GM23338 (cell line): ENCODE results near the gene KDM6A. TPM values are rescaled to one million over a fixed set of nuclear protein-coding genes. Genes with fewer than 3 reads are reported as not detected.

ENCODE experiments used
- ATAC-seq: fragments of 200-7000 bp; cut with Tn5 transposase; 3 replicates; pipeline ENCODE4 v1.9.1; 2020
- DNase-seq: peaks from one replicate; pipeline ENCODE4 v3.0.0-alpha.2; 2015; ENCODE audit warnings: low spot score
- H2AFZ ChIP-seq: fragments of 200-600 bp; sonication (generic); 2 replicates; pipeline ENCODE4 v1.8.0; 2016; ENCODE audit warnings: antibody characterized with exemption, mild to moderate bottlenecking, moderate library complexity
- H3F3A ChIP-seq: fragments of 200-600 bp; sonication (generic); replicated peaks from 2 replicates; pipeline ENCODE4 v1.8.0; 2017; ENCODE audit warnings: antibody characterized with exemption, mixed run types, low read depth
- H3K27ac ChIP-seq: fragments of 200-600 bp; sonication (generic); 2 replicates; pipeline ENCODE4 v1.6.1; 2016; ENCODE audit warnings: low read depth
- H3K27me3 ChIP-seq: fragments of 200-600 bp; sonication (generic); 2 replicates; pipeline ENCODE4 v1.8.0; 2016; ENCODE audit warnings: mild to moderate bottlenecking, mixed run types, moderate library complexity; ENCODE audit not compliant: insufficient read depth
- H3K36me3 ChIP-seq: fragments of 200-600 bp; sonication (generic); 2 replicates; pipeline ENCODE4 v1.8.0; 2016; ENCODE audit warnings: mild to moderate bottlenecking; ENCODE audit not compliant: insufficient read depth
- H3K4me1 ChIP-seq: fragments of 200-600 bp; sonication (generic); 2 replicates; pipeline ENCODE4 v1.8.0; 2016; ENCODE audit warnings: mild to moderate bottlenecking, moderate library complexity; ENCODE audit not compliant: insufficient read depth
- H3K4me2 ChIP-seq: fragments of 200-600 bp; sonication (generic); 2 replicates; pipeline ENCODE4 v1.7.1; 2017; ENCODE audit warnings: mixed run types
- H3K4me3 ChIP-seq: fragments of 200-600 bp; sonication (generic); 2 replicates; pipeline ENCODE4 v1.6.1; 2016; ENCODE audit warnings: mixed run types
- H3K79me2 ChIP-seq: fragments of 200-600 bp; sonication (generic); replicated peaks from 2 replicates; pipeline ENCODE4 v1.8.0; 2017; ENCODE audit warnings: mild to moderate bottlenecking; ENCODE audit not compliant: insufficient read depth
- H3K9me2 ChIP-seq: fragments of 200-600 bp; sonication (generic); 2 replicates; pipeline ENCODE4 v1.8.0; 2017; ENCODE audit not compliant: insufficient read depth
- H4K20me1 ChIP-seq: fragments of 200-600 bp; sonication (generic); replicated peaks from 2 replicates; pipeline ENCODE4 v1.8.0; 2017; ENCODE audit warnings: mild to moderate bottlenecking; ENCODE audit not compliant: insufficient read depth
- H3K27ac Mint-ChIP-seq: 2 replicates; pipeline ENCODE4 v1.8.0; 2020; ENCODE audit warnings: inconsistent platforms, mild to moderate bottlenecking, moderate library complexity, mixed read lengths
- H3K27me3 Mint-ChIP-seq: 3 replicates; pipeline ENCODE4 v1.8.0; 2022; ENCODE audit warnings: low read depth, mild to moderate bottlenecking, moderate library complexity, mixed read lengths, inconsistent platforms; ENCODE audit not compliant: insufficient read depth, poor library complexity
- H3K36me3 Mint-ChIP-seq: 3 replicates; pipeline ENCODE4 v1.8.0; 2021; ENCODE audit warnings: low read depth, mild to moderate bottlenecking, inconsistent platforms, moderate library complexity, mixed read lengths
- H3K4me1 Mint-ChIP-seq: 3 replicates; pipeline ENCODE4 v1.8.0; 2020; ENCODE audit warnings: mild to moderate bottlenecking, inconsistent platforms, mixed read lengths
- H3K4me3 Mint-ChIP-seq: 3 replicates; pipeline ENCODE4 v1.8.0; 2021; ENCODE audit warnings: moderate library complexity, mild to moderate bottlenecking, inconsistent platforms, mixed read lengths
- H3K9me3 Mint-ChIP-seq: 3 replicates; pipeline ENCODE4 v1.8.0; 2020; ENCODE audit warnings: moderate library complexity, mild to moderate bottlenecking, inconsistent platforms, mixed read lengths
- CREB1 ChIP-seq: fragments of 250-450 bp; sonication (Bioruptor Pico); IDR thresholded peaks from 2 replicates; pipeline ENCODE4 v1.5.0; 2020; ENCODE audit warnings: low read depth, mild to moderate bottlenecking, moderate library complexity
- EZH2 ChIP-seq: fragments of 200-600 bp; sonication (generic); IDR thresholded peaks from one replicate; pipeline ENCODE4 v1.8.0; 2017; ENCODE audit warnings: antibody characterized with exemption, mild to moderate bottlenecking, low read depth; ENCODE audit not compliant: unreplicated experiment
- EZH2phosphoT487 ChIP-seq: fragments of 200-600 bp; sonication (generic); IDR thresholded peaks from one replicate; pipeline ENCODE4 v1.8.1; 2018; ENCODE audit warnings: antibody characterized with exemption; ENCODE audit not compliant: unreplicated experiment
- JUNB ChIP-seq: IDR thresholded peaks from one replicate; pipeline ENCODE4 v1.6.1; 2016; ENCODE audit warnings: antibody characterized with exemption; ENCODE audit not compliant: unreplicated experiment
- NANOG ChIP-seq: IDR thresholded peaks from 2 replicates; pipeline ENCODE4 v1.6.1; 2016; ENCODE audit warnings: antibody characterized with exemption, borderline replicate concordance
- POLR2AphosphoS5 ChIP-seq: IDR thresholded peaks from 2 replicates; pipeline ENCODE4 v1.6.1; 2016; ENCODE audit warnings: antibody characterized with exemption, low read depth
- STAT1 ChIP-seq: IDR thresholded peaks from one replicate; pipeline ENCODE4 v1.6.1; 2016; ENCODE audit warnings: antibody characterized with exemption; ENCODE audit not compliant: unreplicated experiment
- ZNF114 ChIP-seq: fragments of 250-450 bp; sonication (Bioruptor Pico); IDR thresholded peaks from 2 replicates; pipeline ENCODE4 v1.5.0; 2020; ENCODE audit warnings: mild to moderate bottlenecking, moderate library complexity
- ZNF331 ChIP-seq: fragments of 250-450 bp; sonication (Bioruptor Pico); IDR thresholded peaks from 2 replicates; pipeline ENCODE4 v1.5.0; 2020; ENCODE audit warnings: low read depth, mild to moderate bottlenecking, moderate library complexity
- polyA plus RNA-seq: library from polyadenylated mRNA; unstranded; fragments of >200 nt; fragmentation: Nextera tagmentation; extraction: Ambion mirVana; gene quantifications from 2 replicates; pipeline ENCODE4 v1.2.1, GENCODE V29; 2016
- total RNA-seq: library from RNA; depleted of rRNA; stranded (reverse); fragments of >200 nt; shearing (Covaris generic); gene quantifications from 2 replicates; pipeline ENCODE4 v1.2.3, GENCODE V29; 2014
- TF ChIP-seq, protein P1 (sequence below): IDR thresholded peaks from 2 replicates; pipeline ENCODE4 v1.6.1; 2016; ENCODE audit warnings: antibody characterized with exemption
- TF ChIP-seq, protein P2 (sequence below): IDR thresholded peaks from one replicate; pipeline ENCODE4 v1.6.1; 2018; ENCODE audit warnings: antibody characterized with exemption; ENCODE audit not compliant: unreplicated experiment
- TF ChIP-seq, protein P3 (sequence below): fragments of 250-450 bp; sonication (Bioruptor Pico); IDR thresholded peaks from 2 replicates; pipeline ENCODE4 v1.5.0; 2020; ENCODE audit warnings: mild to moderate bottlenecking, moderate library complexity
- TF ChIP-seq, protein P4 (sequence below), 2 experiments: fragments of 200-600 bp in 1 of 2; sonication (generic) in 1 of 2; conservative IDR thresholded peaks; 2 replicates each; pipeline versions ENCODE4 v1.5.1 to v1.6.1; 2016 to 2017; ENCODE audit warnings: antibody characterized with exemption in 2 of 2, low read depth in 2 of 2, mild to moderate bottlenecking in 2 of 2, moderate library complexity in 1 of 2

KDM6A gene
- total and polyA plus RNA-seq, 2 experiments from 2014 or later, result 22.8 to 102 TPM

DNA sequence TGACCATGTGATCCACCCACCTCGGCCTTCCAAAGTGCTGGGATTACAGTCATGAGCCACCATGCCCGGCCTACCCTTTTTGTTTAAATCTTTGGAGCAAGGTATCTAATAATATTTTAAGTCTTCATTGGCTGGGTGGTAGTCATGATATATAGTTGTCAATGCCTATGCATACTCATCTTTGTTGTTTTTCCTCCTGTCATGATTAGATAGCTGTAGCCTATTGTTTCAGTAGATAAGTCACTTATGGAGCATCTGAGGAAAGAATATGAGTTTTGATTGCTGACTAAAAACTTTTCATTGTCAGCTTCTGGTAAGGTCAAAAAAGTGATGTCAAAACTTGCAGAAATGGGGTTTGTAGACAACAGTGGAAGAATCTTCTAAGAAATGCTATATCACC is 119.8 kb downstream of the KDM6A start:
- TF ChIP-seq, protein P1, sequence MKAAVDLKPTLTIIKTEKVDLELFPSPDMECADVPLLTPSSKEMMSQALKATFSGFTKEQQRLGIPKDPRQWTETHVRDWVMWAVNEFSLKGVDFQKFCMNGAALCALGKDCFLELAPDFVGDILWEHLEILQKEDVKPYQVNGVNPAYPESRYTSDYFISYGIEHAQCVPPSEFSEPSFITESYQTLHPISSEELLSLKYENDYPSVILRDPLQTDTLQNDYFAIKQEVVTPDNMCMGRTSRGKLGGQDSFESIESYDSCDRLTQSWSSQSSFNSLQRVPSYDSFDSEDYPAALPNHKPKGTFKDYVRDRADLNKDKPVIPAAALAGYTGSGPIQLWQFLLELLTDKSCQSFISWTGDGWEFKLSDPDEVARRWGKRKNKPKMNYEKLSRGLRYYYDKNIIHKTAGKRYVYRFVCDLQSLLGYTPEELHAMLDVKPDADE, result no peak
- TF ChIP-seq JUNB, result no peak
- TF ChIP-seq NANOG, result no peak
- TF ChIP-seq POLR2AphosphoS5, result no peak
- TF ChIP-seq, protein P2, sequence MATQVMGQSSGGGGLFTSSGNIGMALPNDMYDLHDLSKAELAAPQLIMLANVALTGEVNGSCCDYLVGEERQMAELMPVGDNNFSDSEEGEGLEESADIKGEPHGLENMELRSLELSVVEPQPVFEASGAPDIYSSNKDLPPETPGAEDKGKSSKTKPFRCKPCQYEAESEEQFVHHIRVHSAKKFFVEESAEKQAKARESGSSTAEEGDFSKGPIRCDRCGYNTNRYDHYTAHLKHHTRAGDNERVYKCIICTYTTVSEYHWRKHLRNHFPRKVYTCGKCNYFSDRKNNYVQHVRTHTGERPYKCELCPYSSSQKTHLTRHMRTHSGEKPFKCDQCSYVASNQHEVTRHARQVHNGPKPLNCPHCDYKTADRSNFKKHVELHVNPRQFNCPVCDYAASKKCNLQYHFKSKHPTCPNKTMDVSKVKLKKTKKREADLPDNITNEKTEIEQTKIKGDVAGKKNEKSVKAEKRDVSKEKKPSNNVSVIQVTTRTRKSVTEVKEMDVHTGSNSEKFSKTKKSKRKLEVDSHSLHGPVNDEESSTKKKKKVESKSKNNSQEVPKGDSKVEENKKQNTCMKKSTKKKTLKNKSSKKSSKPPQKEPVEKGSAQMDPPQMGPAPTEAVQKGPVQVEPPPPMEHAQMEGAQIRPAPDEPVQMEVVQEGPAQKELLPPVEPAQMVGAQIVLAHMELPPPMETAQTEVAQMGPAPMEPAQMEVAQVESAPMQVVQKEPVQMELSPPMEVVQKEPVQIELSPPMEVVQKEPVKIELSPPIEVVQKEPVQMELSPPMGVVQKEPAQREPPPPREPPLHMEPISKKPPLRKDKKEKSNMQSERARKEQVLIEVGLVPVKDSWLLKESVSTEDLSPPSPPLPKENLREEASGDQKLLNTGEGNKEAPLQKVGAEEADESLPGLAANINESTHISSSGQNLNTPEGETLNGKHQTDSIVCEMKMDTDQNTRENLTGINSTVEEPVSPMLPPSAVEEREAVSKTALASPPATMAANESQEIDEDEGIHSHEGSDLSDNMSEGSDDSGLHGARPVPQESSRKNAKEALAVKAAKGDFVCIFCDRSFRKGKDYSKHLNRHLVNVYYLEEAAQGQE, result no peak
- no peak for TF ChIP-seq CREB1 (CRISPR knock-in tag)
- TF ChIP-seq ZNF331 (CRISPR knock-in tag), result no peak
- no peak for TF ChIP-seq STAT1
- TF ChIP-seq, protein P3, sequence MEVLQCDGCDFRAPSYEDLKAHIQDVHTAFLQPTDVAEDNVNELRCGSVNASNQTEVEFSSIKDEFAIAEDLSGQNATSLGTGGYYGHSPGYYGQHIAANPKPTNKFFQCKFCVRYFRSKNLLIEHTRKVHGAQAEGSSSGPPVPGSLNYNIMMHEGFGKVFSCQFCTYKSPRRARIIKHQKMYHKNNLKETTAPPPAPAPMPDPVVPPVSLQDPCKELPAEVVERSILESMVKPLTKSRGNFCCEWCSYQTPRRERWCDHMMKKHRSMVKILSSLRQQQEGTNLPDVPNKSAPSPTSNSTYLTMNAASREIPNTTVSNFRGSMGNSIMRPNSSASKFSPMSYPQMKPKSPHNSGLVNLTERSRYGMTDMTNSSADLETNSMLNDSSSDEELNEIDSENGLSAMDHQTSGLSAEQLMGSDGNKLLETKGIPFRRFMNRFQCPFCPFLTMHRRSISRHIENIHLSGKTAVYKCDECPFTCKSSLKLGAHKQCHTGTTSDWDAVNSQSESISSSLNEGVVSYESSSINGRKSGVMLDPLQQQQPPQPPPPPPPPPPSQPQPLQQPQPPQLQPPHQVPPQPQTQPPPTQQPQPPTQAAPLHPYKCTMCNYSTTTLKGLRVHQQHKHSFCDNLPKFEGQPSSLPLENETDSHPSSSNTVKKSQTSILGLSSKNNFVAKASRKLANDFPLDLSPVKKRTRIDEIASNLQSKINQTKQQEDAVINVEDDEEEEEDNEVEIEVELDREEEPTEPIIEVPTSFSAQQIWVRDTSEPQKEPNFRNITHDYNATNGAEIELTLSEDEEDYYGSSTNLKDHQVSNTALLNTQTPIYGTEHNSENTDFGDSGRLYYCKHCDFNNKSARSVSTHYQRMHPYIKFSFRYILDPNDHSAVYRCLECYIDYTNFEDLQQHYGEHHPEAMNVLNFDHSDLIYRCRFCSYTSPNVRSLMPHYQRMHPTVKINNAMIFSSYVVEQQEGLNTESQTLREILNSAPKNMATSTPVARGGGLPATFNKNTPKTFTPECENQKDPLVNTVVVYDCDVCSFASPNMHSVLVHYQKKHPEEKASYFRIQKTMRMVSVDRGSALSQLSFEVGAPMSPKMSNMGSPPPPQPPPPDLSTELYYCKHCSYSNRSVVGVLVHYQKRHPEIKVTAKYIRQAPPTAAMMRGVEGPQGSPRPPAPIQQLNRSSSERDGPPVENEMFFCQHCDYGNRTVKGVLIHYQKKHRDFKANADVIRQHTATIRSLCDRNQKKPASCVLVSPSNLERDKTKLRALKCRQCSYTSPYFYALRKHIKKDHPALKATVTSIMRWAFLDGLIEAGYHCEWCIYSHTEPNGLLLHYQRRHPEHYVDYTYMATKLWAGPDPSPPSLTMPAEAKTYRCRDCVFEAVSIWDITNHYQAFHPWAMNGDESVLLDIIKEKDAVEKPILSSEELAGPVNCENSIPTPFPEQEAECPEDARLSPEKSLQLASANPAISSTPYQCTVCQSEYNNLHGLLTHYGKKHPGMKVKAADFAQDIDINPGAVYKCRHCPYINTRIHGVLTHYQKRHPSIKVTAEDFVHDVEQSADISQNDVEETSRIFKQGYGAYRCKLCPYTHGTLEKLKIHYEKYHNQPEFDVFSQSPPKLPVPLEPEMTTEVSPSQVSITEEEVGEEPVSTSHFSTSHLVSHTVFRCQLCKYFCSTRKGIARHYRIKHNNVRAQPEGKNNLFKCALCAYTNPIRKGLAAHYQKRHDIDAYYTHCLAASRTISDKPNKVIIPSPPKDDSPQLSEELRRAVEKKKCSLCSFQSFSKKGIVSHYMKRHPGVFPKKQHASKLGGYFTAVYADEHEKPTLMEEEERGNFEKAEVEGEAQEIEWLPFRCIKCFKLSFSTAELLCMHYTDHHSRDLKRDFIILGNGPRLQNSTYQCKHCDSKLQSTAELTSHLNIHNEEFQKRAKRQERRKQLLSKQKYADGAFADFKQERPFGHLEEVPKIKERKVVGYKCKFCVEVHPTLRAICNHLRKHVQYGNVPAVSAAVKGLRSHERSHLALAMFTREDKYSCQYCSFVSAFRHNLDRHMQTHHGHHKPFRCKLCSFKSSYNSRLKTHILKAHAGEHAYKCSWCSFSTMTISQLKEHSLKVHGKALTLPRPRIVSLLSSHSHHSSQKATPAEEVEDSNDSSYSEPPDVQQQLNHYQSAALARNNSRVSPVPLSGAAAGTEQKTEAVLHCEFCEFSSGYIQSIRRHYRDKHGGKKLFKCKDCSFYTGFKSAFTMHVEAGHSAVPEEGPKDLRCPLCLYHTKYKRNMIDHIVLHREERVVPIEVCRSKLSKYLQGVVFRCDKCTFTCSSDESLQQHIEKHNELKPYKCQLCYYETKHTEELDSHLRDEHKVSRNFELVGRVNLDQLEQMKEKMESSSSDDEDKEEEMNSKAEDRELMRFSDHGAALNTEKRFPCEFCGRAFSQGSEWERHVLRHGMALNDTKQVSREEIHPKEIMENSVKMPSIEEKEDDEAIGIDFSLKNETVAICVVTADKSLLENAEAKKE (CRISPR knock-in tag), result no peak
- no peak for TF ChIP-seq EZH2
- TF ChIP-seq, protein P4, sequence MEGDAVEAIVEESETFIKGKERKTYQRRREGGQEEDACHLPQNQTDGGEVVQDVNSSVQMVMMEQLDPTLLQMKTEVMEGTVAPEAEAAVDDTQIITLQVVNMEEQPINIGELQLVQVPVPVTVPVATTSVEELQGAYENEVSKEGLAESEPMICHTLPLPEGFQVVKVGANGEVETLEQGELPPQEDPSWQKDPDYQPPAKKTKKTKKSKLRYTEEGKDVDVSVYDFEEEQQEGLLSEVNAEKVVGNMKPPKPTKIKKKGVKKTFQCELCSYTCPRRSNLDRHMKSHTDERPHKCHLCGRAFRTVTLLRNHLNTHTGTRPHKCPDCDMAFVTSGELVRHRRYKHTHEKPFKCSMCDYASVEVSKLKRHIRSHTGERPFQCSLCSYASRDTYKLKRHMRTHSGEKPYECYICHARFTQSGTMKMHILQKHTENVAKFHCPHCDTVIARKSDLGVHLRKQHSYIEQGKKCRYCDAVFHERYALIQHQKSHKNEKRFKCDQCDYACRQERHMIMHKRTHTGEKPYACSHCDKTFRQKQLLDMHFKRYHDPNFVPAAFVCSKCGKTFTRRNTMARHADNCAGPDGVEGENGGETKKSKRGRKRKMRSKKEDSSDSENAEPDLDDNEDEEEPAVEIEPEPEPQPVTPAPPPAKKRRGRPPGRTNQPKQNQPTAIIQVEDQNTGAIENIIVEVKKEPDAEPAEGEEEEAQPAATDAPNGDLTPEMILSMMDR (conservative IDR thresholded peaks at IDR 0.05; ENCODE audit: low read depth in 2 of 2), result no peak
- no peak for TF ChIP-seq ZNF114
- TF ChIP-seq EZH2phosphoT487, result no peak
- Mint-ChIP-seq H3K27ac (no peak overlapping the region), H3K27me3 (peaks cover 6% of the 10 kb centered on the region), H3K4me3 (no peak overlapping the region), H3K4me1 (peaks cover 42% of the 10 kb centered on the region), H3K9me3 (peaks cover 19% of the 10 kb centered on the region), H3K36me3 (peaks cover 30% of the 10 kb centered on the region)
- peaks cover 15% of the 10 kb centered on the region; the same call in 1 of the 2 replicates for H3K4me1 ChIP-seq
- ATAC-seq (no peak), DNase-seq (no peak)
- H2AFZ ChIP-seq, result no peak overlapping the region
- H3K27ac ChIP-seq, result no peak overlapping the region
- H3K4me3 ChIP-seq, result no peak overlapping the region
- H3K79me2 ChIP-seq, result peaks cover 100% of the 10 kb centered on the region
- H4K20me1 ChIP-seq, result peaks cover 5% of the 10 kb centered on the region; the same call in 1 of the 2 replicates
- H3K27me3 ChIP-seq, result no peaks in the 10 kb centered on the region
- no peaks in the 10 kb centered on the region for H3K36me3 ChIP-seq
- no peak overlapping the region for H3K4me2 ChIP-seq
- no peaks in the 10 kb centered on the region for H3K9me2 ChIP-seq
- H3F3A ChIP-seq, result no peaks in the 10 kb centered on the region
